DOHH2 (cell line): ENCODE data around the gene PEPD.

Experiments
- H3F3A ChIP-seq: fragments of 200-600 bp; sonication (generic), shearing (Covaris generic); 2 replicates; pipeline ENCODE4 v1.6.0; 2016; ENCODE audit warnings: antibody characterized with exemption, mild to moderate bottlenecking; ENCODE audit not compliant: control insufficient read depth, insufficient read depth
- H3K27ac ChIP-seq: fragments of 200-600 bp; sonication (generic); 2 replicates; pipeline ENCODE4 v1.5.1; 2014; ENCODE audit warnings: low read depth, mild to moderate bottlenecking, low read length, moderate library complexity
- H3K27me3 ChIP-seq: fragments of 200-600 bp; sonication (generic); 2 replicates; pipeline ENCODE4 v1.6.1; 2014; ENCODE audit warnings: mild to moderate bottlenecking, low read length, mixed read lengths; ENCODE audit not compliant: control insufficient read depth
- H3K36me3 ChIP-seq: fragments of 200-600 bp; sonication (generic); 2 replicates; pipeline ENCODE4 v1.6.1; 2014; ENCODE audit warnings: mild to moderate bottlenecking, low read length, moderate library complexity, mixed read lengths; ENCODE audit not compliant: control insufficient read depth
- H3K4me1 ChIP-seq: fragments of 200-600 bp; sonication (generic); 2 replicates; pipeline ENCODE4 v1.6.1; 2014; ENCODE audit warnings: mild to moderate bottlenecking, low read length, mixed read lengths; ENCODE audit not compliant: control insufficient read depth
- H3K4me2 ChIP-seq: fragments of 200-600 bp; sonication (generic); 2 replicates; pipeline ENCODE4 v1.6.0; 2014; ENCODE audit warnings: mild to moderate bottlenecking, low read length, moderate library complexity
- H3K4me3 ChIP-seq: fragments of 200-600 bp; sonication (generic); 2 replicates; pipeline ENCODE4 v1.5.1; 2014; ENCODE audit warnings: mild to moderate bottlenecking, low read length, mixed read lengths
- H3K79me2 ChIP-seq: fragments of 200-600 bp; sonication (generic); 2 replicates; pipeline ENCODE4 v1.6.1; 2014; ENCODE audit warnings: mild to moderate bottlenecking, low read length, mixed read lengths; ENCODE audit not compliant: control insufficient read depth
- H3K9me2 ChIP-seq: fragments of 200-600 bp; sonication (generic); replicated peaks from 2 replicates; pipeline ENCODE4 v1.6.1; 2014; ENCODE audit warnings: mild to moderate bottlenecking, low read length, mixed read lengths; ENCODE audit not compliant: control insufficient read depth
- H3K9me3 ChIP-seq: fragments of 200-600 bp; sonication (generic); 2 replicates; pipeline ENCODE4 v1.6.1; 2014; ENCODE audit warnings: antibody characterized with exemption, low read length, mixed read lengths; ENCODE audit not compliant: control insufficient read depth, insufficient read depth
- H4K20me1 ChIP-seq: fragments of 200-600 bp; sonication (generic); 2 replicates; pipeline ENCODE4 v1.6.0; 2014; ENCODE audit warnings: low read depth, mild to moderate bottlenecking, antibody characterized with exemption, low read length, moderate library complexity; ENCODE audit not compliant: control insufficient read depth, insufficient read depth
- EZH2phosphoT487 ChIP-seq: fragments of 200-600 bp; sonication (generic); IDR thresholded peaks from 2 replicates; pipeline ENCODE4 v1.6.1; 2017; ENCODE audit warnings: borderline replicate concordance, mild to moderate bottlenecking, antibody characterized with exemption, low read length, moderate library complexity, mixed read lengths
- TF ChIP-seq, protein P1 (sequence below): fragments of 200-600 bp; sonication (generic); IDR thresholded peaks from one replicate; pipeline ENCODE4 v1.5.1; 2014; ENCODE audit warnings: antibody characterized with exemption, mild to moderate bottlenecking, low read depth, low read length; ENCODE audit not compliant: poor library complexity, severe bottlenecking

The PEPD gene

DNA sequence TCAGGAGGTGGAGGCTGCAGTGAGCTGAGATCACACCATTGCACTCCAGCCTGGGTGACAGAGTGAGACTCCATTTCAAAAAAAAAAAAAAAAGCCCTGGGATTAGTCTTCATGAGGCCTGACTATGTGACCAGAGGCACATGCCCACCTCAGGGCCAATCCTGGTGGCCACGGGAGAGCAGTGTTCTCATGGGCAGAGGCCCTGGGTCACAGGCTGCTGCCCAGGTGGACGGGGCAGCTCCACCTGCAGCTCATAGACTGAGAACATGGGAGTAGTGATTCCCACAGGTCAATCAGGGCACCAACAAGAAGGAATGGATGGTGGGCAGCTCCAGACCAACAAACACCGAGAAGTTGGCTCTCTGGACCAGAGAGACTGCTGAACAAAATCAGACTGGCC lies 26.1 kb upstream of the PEPD start:
- Histone ChIP-seq H3K9me3 (no peaks in the 10 kb centered on the region), H3K4me1 (no peaks in the 10 kb centered on the region), H3K27me3 (no peaks in the 10 kb centered on the region), H3K27ac (no peak overlapping the region), H3K36me3 (no peaks in the 10 kb centered on the region), H3K9me2 (no peaks in the 10 kb centered on the region), H3F3A (no peaks in the 10 kb centered on the region), H4K20me1 (no peaks in the 10 kb centered on the region), H3K4me3 (no peak overlapping the region), H3K79me2 (no peaks in the 10 kb centered on the region), H3K4me2 (no peak overlapping the region)
- TF ChIP-seq, protein P1, sequence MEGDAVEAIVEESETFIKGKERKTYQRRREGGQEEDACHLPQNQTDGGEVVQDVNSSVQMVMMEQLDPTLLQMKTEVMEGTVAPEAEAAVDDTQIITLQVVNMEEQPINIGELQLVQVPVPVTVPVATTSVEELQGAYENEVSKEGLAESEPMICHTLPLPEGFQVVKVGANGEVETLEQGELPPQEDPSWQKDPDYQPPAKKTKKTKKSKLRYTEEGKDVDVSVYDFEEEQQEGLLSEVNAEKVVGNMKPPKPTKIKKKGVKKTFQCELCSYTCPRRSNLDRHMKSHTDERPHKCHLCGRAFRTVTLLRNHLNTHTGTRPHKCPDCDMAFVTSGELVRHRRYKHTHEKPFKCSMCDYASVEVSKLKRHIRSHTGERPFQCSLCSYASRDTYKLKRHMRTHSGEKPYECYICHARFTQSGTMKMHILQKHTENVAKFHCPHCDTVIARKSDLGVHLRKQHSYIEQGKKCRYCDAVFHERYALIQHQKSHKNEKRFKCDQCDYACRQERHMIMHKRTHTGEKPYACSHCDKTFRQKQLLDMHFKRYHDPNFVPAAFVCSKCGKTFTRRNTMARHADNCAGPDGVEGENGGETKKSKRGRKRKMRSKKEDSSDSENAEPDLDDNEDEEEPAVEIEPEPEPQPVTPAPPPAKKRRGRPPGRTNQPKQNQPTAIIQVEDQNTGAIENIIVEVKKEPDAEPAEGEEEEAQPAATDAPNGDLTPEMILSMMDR: no peak
- no peak for TF ChIP-seq EZH2phosphoT487

DNA sequence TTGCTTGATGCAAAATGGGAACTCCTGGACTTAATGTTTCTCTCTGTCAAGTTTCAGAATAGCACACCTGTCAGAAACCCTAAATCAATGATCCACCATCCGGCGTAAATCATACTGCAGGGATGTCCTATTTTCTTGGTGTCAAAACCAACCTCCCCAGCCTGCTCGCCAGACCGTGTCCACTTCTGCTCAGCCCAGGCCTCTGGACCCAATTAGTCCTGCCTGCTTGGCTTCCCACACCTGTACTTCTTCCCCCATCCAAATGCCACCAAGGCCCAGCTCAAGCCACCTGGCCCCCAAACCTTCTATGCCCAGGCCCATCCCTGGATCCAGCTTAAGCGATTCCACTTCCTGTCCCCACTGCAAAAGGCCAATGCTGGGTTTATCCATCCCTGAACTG lies 25.1 kb upstream of the PEPD start:
- Histone ChIP-seq H3K4me1 (no peaks in the 10 kb centered on the region), H3F3A (no peaks in the 10 kb centered on the region), H3K27ac (no peak overlapping the region), H3K9me2 (no peaks in the 10 kb centered on the region), H3K4me3 (no peak overlapping the region), H3K27me3 (no peaks in the 10 kb centered on the region), H3K79me2 (no peaks in the 10 kb centered on the region), H4K20me1 (no peaks in the 10 kb centered on the region), H3K9me3 (no peaks in the 10 kb centered on the region), H3K4me2 (no peak overlapping the region), H3K36me3 (no peaks in the 10 kb centered on the region)
- no peak for TF ChIP-seq EZH2phosphoT487
- TF ChIP-seq, protein P1: no peak

DNA sequence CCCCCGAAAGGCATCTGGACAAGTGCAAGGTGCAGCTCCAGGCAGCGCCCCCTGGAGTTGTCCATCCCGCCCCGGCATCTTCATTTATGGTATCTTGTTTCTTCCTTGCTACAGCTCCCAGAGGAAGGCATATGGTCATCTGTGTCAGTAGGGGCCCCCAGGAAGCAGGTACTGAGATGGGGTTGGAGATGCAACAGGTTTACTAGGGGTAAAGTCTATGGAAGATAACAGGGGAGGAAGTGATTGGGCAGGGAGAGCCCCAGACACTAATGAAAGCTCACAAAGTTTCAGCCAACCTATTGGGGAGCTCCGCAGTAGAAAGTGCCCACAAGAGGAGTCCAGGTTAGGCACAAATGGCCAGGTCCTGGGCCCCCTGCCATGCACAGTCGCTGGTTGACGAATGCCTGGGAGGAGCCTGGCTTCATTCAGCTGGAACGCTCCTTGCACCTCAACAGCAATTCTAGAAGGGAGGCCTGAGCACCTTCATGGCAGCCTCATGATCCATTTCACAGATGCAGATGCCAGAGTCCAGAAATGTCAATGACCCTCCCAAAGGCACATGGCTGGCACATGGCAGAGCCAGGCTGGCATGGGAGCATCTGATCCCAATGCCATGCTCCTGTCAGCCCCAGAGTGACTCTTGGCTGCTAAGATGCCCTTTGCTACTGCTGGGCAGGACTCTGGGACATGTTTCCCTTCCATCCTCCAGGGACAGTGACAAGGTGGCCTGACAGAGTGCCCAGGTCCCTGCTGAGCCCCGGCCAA lies 23.8 kb upstream of the PEPD start:
- Histone ChIP-seq H3K79me2 (no peaks in the 10 kb centered on the region), H3K9me3 (no peaks in the 10 kb centered on the region), H3K36me3 (no peaks in the 10 kb centered on the region), H3K27ac (no peak overlapping the region), H3K4me1 (no peaks in the 10 kb centered on the region), H3K9me2 (no peaks in the 10 kb centered on the region), H3K27me3 (no peaks in the 10 kb centered on the region), H3K4me3 (no peak overlapping the region), H3K4me2 (no peak overlapping the region), H4K20me1 (no peaks in the 10 kb centered on the region), H3F3A (no peaks in the 10 kb centered on the region)
- TF ChIP-seq, protein P1: no peak
- TF ChIP-seq EZH2phosphoT487: no peak

DNA sequence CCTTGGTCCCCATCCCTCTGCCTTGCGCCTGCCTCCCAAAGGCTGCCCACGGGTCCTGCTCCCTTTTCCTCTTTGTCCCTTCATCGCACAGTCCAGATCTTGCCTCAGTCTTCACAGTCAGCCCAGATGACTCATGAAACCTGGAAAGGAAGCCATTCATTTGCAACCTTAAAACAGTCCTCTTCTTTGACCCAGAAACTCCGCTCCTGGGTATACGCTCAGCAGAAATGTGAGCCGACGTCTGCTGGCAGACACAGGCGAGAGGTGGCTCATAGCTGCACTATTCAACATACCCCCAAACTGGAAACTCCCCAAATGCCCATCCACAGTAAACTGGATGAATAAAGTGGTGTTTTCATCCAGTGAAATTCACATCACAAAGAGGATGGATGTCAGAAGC lies 13.6 kb upstream of the PEPD start:
- Histone ChIP-seq H3K4me2 (no peak overlapping the region), H3K4me3 (no peak overlapping the region), H4K20me1 (no peaks in the 10 kb centered on the region), H3K4me1 (no peaks in the 10 kb centered on the region), H3K27ac (no peak overlapping the region), H3K9me2 (no peaks in the 10 kb centered on the region), H3K9me3 (no peaks in the 10 kb centered on the region), H3F3A (no peaks in the 10 kb centered on the region), H3K36me3 (no peaks in the 10 kb centered on the region), H3K27me3 (no peaks in the 10 kb centered on the region), H3K79me2 (no peaks in the 10 kb centered on the region)
- TF ChIP-seq, protein P1: no peak
- TF ChIP-seq EZH2phosphoT487: no peak
